Stimulated activated CD4-positive, alpha-beta T cell treated with anti-CD3 and anti-CD28 coated beads, Interleukin-1b, Interleukin-23, amount 100 ng/mL, for 24 hours (primary cell): Measurements from ENCODE around the gene B3GNT8.
"Not testable (repeated sequence)": the region's sequence is repeated elsewhere in the genome, so short reads cannot be mapped to it uniquely, and the experiment has no call there.

Source experiments
- DNase-seq, 4 experiments: peaks; one replicate each; pipeline ENCODE4 v3.0.0-alpha.2; 2020; ENCODE audit warnings: low read depth in 4 of 4, low spot score in 1 of 4

Gene B3GNT8

GRCh38 chr19:41416194-41416674 lies 10.9 kb downstream of the B3GNT8 start:
- no peak for DNase-seq

GRCh38 chr19:41415154-41415571 lies 12.0 kb downstream of the B3GNT8 start:
- DNase-seq, result no peak

DNA sequence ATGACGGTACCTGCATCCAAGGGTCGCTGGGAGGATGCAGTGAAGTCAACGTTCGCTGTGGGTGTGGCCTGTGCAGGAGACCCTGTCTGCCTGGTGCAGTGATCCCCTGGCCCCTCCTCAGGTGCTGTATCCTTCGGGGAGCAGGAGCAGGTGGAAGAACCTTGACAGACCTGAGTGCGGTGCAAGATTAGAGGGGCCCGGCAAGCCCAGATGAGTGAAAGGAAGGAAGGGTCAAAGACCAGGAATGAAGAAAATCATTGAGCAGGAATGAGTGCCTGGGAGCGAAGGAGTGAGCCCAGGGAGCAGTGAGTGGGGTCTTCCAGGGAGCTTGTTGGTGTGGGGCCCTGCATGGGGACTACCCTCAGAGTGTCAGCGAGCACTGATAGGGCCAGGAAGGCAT lies 12.7 kb downstream of the B3GNT8 start:
- DNase-seq, result no peak

DNA sequence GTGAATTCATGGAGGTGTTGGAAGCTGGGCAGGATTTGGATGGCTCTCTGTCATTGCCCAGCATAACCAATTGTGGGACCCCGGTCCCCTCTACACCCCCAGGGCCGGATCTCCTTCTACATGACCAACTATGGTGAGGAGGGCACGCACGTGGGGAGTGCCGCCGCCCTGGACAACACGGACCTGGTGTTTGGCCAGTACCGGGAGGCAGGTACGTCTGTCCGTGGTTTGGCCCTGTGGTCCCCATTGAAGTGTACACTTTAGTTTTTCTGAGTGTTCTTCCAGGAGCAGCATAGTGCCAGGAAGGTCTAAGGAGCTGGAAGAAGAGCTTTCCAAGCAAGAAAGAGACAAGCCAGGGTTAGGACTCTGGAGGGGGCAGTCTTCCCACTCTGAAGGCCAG lies 13.2 kb downstream of the B3GNT8 start:
- DNase-seq, result no peak

GRCh38 chr19:41412953-41413352 lies 14.2 kb downstream of the B3GNT8 start:
- DNase-seq, result no peak

DNA sequence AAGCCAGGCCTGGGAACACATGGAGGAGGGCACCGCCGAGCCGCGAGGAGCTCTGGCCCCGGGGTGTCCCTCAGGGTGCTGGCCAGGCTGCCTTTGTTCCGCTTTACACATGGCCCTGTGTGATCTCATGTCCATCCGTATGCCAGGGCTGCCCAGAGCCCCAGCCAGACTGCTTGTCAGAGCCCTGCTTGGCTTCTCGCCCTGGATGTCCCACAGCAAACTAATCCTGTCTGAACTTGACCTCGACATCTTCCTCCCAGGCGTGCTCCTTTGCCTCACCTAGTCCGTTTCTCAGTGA lies 15.3 kb downstream of the B3GNT8 start:
- DNase-seq, result no peak

DNA sequence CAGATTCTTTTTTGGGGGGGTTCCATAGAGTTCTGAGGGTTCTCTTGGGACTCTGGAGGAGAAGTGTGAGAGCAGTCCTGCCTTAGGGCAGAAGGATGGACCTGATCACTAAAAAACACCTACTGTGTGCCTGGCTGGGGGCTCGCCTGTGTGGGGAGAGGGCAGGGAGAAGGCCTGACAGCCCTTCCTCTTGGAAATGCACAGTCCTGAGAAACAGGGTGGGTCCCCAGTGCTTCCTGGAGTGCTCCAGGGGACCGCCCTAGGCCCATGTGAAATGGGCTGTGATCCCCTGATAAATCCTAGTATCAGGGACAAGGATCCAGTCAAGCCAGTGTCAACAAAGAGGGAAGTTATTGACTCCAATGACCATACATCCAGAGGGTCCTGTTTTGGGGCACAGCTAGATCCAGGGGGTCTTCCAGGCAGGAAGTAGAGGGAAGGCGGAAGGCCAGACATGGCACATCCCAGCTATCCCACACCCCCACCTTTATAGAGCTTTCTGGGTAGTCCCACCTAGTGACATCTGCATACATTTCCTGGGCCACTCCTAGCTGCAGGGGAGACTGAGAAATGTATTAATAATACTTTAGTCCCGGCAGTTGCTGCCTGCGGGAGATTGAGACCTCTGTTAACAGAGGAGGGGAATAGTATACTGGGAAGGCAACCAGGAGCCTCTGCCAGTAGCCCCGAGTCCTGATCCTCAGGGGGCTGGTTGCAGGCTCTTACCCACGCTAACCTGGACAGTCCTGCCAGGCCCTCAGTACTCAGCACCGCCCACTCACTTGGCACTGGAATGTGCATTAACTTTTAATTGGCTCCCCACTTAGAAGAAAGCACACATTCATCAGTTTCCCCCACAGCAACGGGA lies 15.8 kb downstream of the B3GNT8 start:
- no peak for DNase-seq

DNA sequence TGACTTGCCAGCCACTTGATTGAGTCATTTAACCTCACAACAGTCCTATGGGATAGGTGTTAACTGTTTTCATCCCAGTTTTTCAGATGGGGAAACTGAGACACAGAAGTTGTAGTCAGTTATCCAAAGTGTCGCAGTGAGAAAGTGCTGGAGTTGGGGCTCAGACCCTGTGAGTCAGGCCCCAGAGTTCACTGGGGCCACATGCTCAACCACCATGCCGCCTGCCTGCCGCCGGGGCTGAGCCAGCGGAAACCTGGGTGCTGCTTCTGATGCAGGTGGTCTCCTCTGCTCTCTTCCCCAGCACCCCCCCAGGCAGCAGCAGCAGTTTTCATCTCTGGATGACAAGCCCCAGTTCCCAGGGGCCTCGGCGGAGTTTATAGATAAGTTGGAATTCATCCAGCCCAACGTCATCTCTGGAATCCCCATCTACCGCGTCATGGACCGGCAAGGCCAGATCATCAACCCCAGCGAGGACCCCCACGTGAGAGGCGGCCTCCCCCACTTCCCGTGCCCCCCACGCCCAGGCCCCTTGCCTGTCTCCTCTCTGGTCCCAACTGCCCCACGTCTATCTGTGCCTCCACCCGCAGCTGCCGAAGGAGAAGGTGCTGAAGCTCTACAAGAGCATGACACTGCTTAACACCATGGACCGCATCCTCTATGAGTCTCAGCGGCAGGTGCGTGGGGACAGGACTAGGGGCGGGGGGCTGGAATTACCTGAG lies 16.7 kb downstream of the B3GNT8 start:
- no peak for DNase-seq

GRCh38 chr19:41409288-41409687 lies 17.9 kb downstream of the B3GNT8 start:
- DNase-seq, result no peak

DNA sequence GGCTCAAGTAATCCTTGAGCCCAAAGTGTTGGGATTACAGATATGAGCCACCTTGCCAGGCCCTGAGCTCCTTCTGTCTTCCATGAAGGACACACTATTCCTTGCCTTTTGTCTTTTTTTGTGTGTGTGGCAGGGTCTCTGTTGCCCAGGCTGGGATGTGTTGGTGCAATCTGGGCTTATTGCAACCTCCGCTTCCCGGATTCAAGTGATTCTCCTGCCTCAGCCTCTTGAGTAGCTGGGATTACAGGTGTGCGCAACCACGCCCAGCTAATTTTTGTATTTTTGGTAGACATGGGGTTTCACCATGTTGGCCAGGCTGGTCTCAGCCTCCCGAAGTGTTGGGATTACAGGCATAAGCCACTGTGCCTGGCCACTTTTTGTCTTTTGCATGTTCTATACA lies 18.3 kb downstream of the B3GNT8 start:
- not testable (repeated sequence) for DNase-seq

- no peak for DNase-seq
Observed at GRCh38 chr19:41408256-41408655, 18.9 kb downstream of the B3GNT8 start.

GRCh38 chr19:41407271-41407670 lies 19.9 kb downstream of the B3GNT8 start:
- no peak for DNase-seq

- DNase-seq, result no peak
Observed at GRCh38 chr19:41405776-41406175, 21.4 kb downstream of the B3GNT8 start.

DNA sequence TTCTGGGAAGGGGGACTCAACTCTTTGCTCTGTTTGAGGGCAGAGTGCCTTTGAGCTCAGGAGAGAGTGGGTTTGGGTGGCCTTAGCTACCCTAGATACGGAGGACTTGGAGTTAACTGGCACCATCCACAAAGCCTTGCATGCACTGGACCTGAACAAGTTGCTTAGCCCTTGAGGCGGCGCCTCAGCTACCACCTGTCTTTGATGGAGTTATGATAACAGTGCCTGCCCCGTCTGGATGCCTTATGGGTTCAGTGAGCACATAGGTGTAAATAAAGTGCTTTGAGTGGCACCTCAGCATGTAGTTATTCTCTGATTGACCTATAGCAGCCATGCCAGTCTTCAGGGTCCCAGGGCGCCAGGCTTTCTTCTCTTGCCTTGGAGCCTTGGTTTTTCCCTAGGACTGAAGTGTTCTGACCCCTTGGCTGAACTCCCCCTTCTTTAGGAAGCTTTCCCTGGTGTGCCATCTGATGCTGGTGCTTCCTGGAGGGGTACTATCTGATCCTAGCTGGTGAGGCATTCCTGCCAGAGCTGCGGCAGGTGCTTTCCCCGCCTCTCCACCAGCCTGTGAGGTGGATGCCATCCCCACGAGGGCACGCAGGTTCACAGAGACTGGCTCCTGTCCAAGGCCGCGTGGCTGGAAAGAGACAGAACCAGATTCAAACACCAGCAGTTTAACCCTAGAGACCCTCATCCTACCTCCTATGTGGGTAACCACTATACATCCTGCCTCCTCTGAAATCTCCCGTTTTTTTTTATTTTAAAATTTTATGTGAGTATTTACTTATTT lies 23.8 kb downstream of the B3GNT8 start:
- no peak for DNase-seq

- DNase-seq, result no peak
Observed at GRCh38 chr19:41402010-41402409, 25.2 kb downstream of the B3GNT8 start.

DNA sequence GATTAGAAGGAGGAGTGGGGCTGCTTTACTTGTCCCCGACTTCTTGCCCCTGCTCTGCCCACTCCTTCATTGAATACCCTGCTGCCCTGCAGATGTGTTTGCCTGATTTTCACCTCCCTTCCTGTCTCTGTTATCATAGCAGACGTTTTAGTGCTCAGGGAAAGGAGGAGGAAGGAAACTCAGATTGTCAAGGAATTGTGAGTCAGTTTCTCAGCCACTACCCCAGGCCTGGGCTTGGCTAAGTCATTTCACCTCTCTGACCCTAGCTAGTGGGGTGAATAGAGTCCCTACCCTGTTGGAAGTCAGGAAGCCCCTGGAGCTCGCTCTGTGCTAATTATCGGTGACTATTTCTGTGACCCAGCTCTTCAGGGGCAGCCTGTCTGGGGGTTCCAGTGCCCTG lies 25.7 kb downstream of the B3GNT8 start:
- DNase-seq, result no peak

DNA sequence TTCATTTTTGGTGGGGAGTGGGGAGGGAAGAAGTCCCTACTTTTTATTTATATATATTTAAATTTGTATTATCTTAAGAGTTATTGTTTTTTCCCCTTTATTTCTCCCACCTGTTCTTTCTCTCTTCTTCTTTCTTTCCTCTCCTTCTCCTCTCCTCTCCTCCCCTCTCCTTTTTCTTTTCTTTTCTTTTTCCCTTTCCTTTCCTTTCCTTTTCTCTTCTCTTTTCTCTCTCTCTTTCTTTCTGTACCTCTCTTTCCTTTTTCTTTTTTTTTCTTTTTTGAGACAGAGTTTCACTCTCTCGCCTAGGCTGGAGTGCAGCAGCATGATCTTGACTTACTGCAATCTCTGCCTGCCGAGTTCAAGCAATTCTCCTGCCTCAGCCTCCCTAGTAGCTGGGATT lies 27.6 kb downstream of the B3GNT8 start:
- DNase-seq, result no peak

- DNase-seq, result no peak
Observed at GRCh38 chr19:41399091-41399490, 28.1 kb downstream of the B3GNT8 start.

- no peak for DNase-seq
Observed at GRCh38 chr19:41398598-41398997, 28.6 kb downstream of the B3GNT8 start.

DNA sequence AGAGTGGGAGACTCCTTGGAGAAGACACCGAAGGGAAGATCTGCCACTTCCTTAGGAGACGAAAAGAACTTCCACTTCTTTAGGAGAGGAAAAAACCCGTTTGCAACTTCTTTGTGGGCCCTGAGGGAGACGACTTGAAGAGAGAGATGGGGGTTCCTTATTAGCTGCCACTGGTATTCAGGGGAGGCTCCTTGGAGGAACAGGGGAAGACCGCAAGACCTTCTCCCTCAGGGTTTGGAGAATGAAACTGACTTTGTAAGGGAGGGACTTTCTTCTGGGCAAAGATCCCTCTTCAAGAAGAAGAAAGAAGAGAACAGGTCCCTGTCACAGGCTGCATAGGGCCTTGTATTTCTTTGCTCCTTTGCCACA lies 29.1 kb downstream of the B3GNT8 start:
- no peak for DNase-seq

DNA sequence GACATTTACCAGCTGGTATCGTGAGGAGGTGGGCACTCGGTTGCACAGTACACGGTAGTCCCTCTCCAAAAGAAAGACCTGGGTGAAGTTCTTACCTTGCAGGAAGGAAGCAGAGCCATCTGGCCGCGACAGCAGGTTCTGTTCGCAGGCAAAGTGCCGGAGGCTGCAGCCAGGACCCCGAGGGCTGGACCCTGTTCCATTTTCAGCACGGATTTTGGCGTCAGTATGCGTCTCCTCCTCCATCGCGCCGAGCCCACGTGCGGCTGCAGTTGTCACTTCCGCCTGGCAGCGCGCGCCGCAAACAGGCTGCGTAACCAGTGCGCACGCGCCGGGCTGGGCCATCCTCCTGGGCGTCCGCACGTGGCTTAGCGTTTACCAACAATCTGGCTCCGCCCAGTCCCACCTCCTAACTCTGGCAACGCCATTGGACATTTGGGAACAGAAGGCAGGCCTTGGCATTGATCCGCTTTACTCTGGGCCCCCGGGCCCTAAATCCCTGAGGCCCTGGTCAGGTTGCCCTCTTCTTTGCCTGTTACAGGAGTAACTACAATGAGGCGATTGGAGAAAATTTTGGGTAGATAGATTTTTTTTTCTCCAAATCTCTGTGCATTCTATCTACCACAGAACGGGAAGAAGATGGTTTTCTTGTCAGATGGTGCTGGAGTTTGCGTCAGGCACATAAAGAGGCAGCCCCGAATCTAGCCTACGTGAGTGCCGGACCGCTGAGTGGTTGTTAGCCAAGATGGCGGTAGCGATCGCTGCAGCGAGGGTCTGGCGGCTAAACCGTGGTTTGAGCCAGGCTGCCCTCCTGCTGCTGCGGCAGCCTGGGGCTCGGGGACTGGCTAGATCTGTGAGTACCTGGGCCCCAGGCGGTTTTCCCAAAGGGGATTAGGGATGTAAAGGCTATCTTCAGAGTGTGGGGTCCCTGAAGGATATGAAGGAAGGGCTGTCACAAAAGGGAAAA lies 29.8 kb downstream of the B3GNT8 start, which contains the start of the genes BCKDHA and EXOSC5:
TSS of gene BCKDHA (plus strand) at position 733 of the 964 bp plus-strand sequence. CDS start at position 743, 10 bp downstream.
TSS of gene EXOSC5 (minus strand) at position 274 of the 964 bp plus-strand sequence. CDS start at position 243, 31 bp downstream.
- peak; percentile 95 to 99 (median 96) for DNase-seq
